Right forelimb (tissue), 1 donor: ENCODE measurements around the gene AOPEP.
A peak's percentile ranks its signal among the peaks of the same experiment; 100 is the strongest.

Source experiments
- DNase-seq: peaks from one replicate; pipeline ENCODE4 v3.0.0-alpha.2; 2018

AOPEP gene

DNA sequence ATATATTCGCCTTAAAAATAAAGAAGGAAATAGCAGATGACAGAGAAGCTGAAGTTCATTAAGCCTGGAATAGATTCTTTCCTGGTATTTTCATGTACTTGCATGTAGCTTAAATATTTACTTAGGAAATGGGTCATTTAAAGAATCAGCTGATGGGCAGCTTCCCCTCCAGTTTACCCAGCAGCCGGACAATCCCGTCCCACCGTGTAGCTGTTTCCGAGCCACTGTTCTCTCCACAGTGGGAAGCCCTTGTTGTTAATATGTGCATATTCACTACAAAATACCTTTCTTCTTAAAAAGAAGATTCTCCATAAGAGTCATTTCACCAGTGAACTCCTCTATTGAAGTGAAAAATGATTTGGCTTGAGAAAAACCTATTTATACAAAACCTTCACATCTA lies 404.0 kb downstream of the AOPEP start:
- DNase-seq, result no peak

GRCh38 chr9:95131023-95131943 lies 404.8 kb downstream of the AOPEP start:
- peak; percentile 84 for DNase-seq

DNA sequence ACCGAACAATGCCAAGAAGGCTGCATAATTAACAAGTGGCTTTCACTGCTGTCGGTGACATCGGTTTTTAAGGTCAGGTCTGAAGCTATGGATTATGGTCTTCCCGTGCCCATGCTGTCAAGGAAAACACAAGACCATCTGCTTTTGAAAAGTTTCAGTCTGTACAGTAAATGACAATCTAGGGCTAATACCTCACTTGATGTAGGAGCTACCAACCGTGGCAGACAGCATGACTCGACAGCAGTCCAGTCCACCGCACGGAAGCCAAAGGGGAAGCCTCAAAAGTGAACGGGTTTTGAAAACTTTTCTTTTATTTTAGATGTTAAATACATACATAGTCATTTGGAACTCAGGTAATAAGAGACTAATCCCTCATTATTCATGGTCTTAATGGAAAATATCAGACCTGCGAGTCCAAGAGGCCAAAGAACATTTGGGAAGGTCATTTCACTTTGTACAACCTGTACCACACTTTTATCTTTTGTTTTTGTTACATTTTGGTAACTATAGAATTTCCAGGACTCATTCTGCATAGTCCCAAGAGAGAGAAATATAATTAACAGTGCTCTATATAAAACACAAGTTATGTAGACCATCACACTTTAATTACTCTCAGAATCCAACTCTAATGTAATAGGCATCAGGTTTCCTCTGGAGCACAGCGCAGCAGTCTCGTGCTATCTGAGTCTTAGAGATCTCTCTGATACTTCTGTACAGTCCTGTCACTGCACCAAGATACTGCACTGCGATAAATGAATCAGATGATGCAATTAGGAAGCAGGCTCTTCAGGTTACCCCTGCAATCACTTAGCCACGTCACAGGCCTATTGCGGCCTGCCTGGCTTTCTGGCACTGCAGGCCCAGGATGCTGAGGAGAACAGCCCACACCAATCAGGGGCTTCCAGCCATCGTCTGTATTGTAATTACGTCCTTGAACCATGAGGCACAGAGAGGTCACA lies 406.1 kb downstream of the AOPEP start:
- no peak for DNase-seq

DNA sequence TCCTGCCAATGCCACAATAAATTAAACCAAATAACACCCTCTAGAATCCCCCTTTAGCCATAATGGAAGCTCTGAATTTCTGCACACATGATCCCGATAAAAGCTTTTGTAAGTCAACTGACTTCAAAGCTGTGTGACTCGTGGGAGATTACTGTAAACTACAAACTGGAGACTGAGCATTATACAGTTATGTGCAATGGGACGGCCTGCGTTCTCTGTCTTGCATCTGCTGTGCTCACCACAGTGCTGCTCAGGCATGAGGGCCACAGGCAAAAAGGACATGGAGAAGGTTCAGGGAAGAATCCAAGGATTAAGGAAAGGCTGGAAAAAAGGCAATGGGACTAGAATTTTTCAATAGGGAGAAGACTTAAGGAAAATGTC lies 406.8 kb downstream of the AOPEP start:
- no peak for DNase-seq

- DNase-seq, result no peak
These were observed 408.0 kb downstream of the AOPEP start for GRCh38 chr9:95134457-95134881.

GRCh38 chr9:95135756-95136155 lies 409.3 kb downstream of the AOPEP start:
- DNase-seq, result no peak
